ENCODE data around the gene TNFSF12.
"Not testable (repeated sequence)": the region's sequence is repeated elsewhere in the genome, so short reads cannot be mapped to it uniquely, and the experiment has no call there.

TNFSF12 gene

DNA sequence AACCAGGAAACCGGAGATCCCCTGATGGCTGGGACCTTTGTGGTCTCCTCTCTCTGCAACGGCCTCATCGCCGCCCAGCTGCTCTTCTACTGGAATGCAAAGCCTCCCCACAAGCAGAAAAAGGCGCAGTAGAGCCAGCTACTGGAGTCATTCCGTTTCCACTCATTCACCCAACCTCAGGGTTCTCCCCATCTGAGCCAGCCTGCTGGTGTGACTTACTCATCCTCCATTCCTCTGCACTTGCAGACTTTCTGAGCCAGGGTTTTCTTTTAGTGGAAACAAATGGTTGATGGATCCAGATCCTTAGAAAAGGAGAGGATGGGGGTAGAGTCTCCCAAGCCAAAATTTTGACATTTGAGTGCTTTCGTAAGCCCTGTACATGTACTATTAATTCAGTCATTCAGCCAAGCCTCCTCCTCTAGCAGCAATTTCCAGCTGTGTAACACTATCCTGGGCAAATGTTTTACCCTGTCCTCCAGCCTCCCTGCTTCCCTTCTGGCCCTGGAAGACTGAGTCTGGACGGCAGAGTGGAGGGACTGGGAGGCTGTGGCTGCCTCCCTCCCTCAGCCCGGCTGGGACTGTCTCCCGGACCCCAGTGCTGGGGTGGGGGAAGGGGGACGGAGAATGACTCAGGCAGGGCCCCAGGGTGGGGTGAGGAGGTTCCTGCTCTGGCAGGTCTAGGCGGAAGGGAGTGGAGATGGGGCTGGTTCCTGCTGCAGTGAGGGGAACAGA lies 38.7 kb downstream of the TNFSF12 start:
- DNase-seq (ENCODE audit: low read depth in 2 of 2), result no peak

GRCh38 chr17:7588553-7589203 lies 39.8 kb downstream of the TNFSF12 start:
- no peak for DNase-seq (ENCODE audit: low read depth in 2 of 2)

DNA sequence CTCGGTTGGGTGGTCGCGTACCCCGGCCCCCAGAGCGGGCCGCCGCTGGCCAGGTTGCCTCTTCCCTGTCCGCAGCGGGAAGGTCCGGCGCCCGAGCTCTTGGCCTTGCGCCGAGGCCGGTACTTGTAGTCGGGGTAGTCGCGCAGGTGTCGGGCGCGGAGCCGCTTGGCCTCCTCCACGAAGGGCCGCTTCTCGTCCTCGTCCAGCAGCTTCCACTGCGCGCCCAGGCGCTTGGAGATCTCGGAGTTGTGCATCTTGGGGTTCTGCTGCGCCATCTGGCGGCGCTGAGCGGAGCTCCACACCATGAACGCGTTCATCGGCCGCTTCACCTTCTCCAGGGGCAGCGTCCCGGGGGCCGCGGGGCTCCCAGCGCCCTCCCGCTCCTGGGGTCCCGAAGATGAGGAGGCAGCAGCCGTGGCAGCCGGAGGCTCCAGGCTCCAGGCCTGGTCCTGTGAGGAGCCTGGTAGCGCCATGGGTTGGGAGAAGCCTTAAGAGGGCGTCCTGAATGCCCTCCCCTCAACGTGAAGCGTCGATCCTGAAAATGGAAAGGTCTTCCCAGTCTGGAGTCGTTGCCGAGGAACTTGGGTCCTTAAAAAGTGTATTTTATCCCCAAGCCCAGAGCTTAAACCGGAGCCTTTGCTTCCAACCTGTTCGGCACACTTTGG lies 40.5 kb downstream of the TNFSF12 start:
- peak; percentile 34 to 44 for DNase-seq (ENCODE audit: low read depth in 2 of 2)

- DNase-seq (ENCODE audit: low read depth in 2 of 2), result no peak
Measured at GRCh38 chr17:7589891-7590691, 41.2 kb downstream of the TNFSF12 start, which contains the start of gene SOX15. Gene SOX15 (minus strand): TSS chr17:7590094. CDS start chr17:7589676, 418 bp downstream.

DNA sequence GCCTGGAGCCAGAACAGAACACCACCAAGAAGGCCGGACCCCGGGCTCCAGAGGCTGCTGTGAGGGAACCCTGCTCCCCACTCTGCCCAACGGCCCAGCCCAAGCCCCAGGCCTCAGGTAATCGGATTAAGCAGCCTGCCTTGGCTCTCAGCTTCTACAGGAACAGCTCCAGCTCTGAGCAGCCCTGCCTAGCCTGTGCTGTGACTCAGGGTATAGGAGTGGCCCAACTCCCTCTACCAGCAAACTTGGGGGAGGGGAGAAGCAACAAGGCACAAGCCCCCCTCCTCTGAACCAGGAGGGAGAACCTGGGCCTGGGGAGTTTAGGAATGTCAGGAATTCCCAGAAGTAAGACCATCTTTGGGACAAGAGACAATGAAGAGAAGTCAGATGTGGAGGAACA lies 41.9 kb downstream of the TNFSF12 start:
- DNase-seq (ENCODE audit: low read depth in 2 of 2), result no peak

- DNase-seq (ENCODE audit: low read depth in 2 of 2), result no peak
Measured at GRCh38 chr17:7591596-7591995, 42.7 kb downstream of the TNFSF12 start.

- no peak for DNase-seq (ENCODE audit: low read depth in 2 of 2)
Measured at GRCh38 chr17:7592422-7593021, 43.7 kb downstream of the TNFSF12 start.

DNA sequence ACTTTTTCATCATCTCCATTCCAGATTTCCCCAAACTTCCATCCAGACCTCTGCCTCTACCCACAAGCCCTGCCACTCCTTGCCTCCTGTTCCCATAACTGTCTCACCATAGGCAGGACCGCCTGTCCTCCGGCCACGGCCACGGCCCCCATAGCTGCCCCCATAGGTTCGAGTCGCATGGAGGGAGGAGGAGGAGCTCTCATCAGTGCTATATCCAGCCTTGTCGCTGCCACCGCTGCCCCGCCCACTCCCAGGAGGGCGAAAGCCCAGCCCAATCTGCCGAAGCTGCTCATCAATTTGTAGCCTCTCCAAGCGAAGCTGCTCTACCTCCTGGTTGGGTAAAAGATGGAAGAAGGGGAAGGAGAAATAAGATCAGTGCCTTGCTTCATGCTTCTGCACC lies 44.4 kb downstream of the TNFSF12 start:
- no peak for DNase-seq (ENCODE audit: low read depth in 2 of 2)

GRCh38 chr17:7597561-7597960 lies 48.7 kb downstream of the TNFSF12 start:
- not testable (repeated sequence) for DNase-seq (ENCODE audit: low read depth in 2 of 2)

DNA sequence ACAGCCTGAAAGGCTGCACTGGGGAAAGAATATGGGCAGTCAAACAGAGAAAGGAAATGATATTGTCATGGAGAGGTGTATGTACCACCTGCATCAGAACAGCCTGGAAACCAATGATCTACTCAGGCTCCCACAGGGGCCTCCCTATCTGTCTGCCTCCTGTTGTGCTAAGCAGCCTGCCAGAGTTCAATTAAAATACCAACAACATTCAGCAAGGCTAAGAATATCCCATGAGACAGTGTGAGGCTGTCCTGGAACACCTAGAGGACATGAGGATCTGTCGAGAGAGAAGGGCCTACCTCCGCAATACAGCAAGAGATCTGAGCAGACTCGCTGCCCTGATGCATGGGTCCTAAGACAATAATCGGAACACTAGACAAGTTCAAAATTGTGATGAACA lies 57.4 kb downstream of the TNFSF12 start:
- DNase-seq (ENCODE audit: low read depth in 2 of 2), result no peak
